Hypothalamus (tissue), 51 donors: ENCODE results near the gene WASF1.
"Not testable (repeated sequence)": the region's sequence is repeated elsewhere in the genome, so short reads cannot be mapped to it uniquely, and the experiment has no call there.

Experiments
- DNase-seq, 51 donors: peaks; one replicate each; lab custom pipeline; 2025; lab: John Stamatoyannopoulos, UW

WASF1 gene

DNA sequence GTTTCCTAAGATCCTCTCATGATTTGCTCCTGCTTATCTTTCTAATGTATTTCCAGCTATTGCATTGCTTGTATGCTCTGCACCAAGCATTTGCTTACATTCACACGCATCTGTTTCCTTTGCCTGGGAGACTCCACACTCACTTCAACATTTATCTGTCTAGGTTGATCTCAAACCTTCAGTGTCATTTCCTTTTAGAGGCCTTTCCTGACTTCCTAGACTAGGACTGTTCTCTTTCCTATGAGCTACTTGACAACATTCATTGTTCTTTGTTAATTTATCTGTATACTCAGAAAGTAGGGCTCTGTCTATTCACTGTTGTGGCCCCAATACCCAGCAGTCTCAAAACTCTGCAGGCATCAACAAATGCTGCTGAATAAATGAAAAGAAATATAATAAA, 84.4 kb downstream of the WASF1 start:
- DNase-seq: no peak

DNA sequence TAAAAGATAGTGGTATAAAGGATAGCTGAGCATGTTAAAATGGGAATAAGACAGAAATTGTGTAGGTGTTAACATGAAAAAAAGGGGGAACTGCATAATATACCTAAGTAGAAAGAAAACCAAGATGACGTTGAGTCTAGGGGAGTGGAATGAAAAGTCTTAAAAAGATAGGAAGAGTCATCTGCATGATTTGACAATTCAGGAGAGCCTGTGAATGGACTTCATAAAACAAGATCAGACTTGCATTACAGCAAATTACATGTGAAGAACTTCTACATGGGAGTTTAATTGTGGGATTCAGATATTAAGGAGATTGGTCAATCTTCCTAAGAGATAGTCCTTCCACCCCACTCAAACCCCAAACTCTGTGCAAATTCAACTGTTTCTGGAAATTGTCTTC, 85.5 kb downstream of the WASF1 start:
- no peak for DNase-seq

DNA sequence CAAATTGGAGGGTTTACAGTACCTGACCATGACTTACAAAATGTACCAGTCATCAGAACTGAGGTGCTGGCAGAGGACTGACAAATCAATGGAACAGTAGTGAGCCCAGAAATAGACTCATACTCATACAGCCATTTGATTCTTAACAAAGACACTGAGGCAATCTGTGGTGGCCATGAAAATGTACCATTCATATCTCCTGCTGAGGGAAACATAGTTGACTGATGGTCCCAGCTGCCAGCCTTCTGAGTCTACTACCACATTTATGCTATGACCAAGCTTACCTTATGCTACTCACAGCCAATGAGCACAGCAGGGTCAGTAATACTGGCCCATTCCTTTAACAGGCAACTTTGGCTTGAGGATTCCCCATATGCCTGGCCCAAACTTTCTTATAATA, 88.6 kb downstream of the WASF1 start:
- no peak for DNase-seq

DNA sequence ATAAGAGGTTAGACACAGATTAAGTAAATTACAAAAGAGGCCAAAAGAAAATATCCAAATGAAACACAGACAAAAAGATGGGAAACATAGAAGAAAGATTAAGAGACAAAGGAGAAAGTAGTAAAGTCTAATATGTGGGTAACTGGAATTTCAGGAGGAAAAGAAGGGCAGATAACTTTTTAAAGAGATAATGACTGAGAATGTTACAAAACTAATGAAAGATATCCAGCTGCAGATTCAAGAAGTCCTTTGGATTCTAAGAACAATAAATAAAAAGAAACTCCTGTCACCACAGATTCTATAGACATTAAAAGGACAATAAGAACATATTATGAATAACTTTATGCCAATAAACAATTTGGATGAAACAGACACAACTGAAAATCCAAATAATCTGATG, 90.1 kb downstream of the WASF1 start:
- no peak for DNase-seq

DNA sequence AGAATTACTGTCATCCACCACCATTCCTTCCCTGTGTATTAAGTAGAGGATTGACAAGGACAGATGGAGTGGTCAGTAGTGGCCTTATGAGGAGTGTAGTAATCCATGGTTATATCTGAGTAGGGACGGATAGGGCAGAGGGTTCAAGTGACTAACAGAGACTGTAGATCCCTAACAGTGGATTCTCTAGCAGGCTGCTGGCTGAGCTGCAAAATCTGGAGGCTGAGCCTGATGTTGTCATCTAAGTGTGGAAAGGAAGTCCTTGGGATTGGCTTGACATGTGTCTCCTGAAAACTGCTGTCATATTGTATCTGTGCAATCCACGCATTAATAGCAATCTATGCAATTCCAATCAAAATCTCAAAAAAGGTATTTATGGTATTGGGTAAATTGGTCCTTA, 94.2 kb downstream of the WASF1 start:
- no peak for DNase-seq

DNA sequence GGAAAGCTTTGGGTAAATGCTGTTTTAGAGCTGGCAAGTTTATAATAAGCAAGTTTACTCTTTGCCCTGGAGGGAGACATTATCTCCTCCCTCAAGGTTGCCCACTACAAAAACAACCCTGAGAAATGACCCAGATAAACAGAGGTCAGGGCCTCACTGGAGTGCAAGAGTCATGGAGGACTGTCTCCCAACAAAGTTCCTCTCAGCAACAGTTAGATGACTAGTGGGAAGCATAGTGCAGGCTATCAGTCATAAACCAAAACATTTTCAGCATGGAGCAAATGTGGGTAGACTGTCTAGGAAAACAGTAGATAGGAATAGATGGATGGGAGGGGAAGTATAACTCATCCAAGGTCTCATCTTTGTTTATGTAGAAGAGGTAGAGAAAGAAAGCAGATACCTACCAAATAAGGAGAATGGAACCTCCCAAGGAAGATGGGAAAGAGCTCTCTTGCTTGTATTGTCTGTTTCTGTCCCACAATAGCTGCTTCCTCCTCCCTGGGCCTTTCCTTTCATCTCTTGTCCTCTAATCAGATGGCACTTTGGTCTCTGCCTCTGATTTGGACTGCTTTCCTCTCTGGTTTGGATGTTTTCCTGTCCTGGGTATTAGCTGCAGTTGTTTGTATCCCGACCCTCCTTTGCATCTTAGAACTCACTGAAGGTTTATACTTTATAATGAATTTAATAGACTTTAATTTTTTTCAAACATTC, 95.4 kb downstream of the WASF1 start:
- DNase-seq: no peak

DNA sequence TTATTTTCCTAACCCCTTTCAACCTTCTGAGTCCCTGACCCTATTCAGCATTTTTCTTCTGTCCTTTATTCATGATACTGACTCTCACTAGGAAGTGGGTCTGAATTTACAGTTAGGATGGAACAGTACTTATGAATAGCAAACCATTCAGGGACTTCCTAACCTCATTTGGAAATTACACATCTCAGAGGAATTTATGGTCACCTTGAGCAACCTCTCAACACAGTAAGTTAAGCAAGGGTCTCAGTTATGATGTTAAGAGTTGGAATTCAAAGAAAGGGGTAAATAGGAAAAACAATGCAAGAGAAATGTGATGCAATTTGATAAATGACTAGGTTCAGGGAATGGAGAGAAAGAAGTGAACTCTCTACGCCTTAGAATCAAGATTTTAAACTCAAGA, 104.1 kb downstream of the WASF1 start:
- no peak for DNase-seq

DNA sequence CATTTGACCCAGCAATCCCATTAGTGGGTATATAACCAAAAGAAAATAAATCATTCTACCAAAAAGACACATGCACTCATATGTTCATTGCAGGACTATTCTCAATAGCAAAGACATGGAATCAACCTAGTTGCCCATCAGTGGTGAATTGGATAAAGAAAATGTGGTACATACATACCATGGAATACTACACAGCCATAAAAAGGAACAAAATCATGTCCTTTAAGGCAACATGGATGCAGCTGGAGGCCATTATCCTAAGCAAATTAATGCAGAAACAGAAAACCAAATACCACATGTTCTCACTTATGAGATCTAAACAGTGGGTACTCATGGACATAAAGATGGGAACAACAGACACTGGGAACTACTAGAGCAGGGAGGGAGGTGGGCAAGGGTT, 106.0 kb downstream of the WASF1 start:
- DNase-seq: not testable (repeated sequence)

DNA sequence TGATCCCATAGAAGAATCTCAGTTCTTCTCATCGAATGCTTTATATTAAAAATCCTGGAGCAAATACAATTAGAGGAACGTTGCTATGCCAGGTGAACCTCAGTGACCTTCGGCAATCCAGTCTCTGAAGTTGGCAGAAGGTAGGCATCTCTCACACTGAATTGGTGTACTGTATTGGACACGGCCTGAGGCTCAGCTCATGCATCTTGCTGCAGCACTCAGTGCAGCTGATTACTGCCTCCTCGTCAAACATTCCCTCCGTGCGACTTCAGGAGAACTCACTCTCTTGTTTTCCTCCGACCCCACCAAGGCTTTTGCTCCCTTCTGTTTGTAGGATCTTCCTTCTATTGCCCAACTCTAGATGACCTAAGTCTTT, 110.9 kb downstream of the WASF1 start:
- DNase-seq: no peak

DNA sequence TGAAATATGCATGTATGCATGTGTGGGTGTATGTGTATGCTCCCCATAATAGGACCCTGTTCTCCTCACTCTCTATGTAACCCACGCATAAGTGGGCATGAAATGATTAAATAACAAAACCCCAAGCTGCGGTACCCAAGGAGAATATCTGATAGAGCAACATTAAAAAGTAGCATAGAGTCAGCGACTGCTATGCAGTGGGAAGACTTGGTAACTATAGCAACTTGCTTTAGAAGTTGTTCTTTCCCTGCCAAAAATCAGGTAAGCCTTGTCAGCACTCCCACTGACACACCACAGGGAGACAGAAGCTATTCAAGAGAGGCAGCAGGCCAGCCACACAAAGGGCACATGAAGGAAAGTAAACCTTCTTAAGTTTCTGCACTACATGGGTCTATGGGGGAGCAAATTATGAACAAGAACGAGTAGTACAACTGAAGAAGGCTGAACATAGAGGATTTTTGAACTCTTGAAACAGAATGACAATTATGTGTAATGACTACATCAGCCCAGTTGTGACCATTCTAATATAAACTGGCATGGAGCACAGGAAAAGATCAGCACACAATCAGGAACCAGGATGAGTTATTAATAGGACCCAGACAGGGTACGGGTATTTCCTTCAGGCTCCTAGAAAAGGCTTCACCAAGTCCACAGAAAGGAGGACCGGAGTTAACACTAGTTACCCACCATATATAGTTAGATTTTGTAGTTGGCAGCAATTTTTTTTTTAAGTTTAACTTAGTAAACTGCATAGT, 111.5 kb downstream of the WASF1 start:
- peak in 4 of 51 donors; percentile 1 to 54 (median 6) for DNase-seq

DNA sequence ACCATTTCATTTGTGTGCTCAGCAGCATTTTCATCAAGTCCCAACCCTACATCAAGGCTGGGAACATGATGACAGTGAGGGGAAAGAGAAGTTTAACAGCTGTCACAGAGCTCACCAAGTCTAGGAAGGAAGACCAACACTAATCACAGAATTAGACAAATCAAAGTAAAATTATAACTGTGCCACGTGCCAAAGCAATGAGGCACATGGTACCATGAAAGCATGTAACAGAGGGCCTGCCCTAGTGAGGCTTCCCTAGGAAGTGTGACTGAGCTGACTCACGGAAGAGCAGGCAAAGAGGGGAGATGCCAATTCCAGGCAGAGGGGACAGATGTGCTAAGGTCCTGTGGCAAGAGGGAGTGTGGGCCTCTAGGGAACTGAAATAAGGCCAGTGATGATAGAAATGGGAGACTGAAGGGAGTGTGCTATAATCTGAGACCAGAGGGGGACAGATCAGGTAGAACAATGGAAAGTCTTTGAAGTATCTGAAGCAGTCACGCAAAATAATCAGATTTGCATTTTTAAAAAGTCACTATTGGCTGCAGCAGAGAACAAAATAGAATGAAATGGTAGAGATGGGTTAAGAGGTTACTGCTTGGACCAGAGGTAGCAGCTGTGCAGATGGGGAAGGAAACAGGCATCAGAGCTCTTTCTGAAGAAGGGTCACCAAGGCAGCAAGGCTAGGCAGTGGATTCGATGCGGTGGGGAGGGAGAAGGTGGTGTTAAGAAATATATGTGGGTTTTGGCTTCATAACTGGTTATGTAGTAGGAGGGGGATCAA, 114.5 kb downstream of the WASF1 start:
- no peak for DNase-seq

DNA sequence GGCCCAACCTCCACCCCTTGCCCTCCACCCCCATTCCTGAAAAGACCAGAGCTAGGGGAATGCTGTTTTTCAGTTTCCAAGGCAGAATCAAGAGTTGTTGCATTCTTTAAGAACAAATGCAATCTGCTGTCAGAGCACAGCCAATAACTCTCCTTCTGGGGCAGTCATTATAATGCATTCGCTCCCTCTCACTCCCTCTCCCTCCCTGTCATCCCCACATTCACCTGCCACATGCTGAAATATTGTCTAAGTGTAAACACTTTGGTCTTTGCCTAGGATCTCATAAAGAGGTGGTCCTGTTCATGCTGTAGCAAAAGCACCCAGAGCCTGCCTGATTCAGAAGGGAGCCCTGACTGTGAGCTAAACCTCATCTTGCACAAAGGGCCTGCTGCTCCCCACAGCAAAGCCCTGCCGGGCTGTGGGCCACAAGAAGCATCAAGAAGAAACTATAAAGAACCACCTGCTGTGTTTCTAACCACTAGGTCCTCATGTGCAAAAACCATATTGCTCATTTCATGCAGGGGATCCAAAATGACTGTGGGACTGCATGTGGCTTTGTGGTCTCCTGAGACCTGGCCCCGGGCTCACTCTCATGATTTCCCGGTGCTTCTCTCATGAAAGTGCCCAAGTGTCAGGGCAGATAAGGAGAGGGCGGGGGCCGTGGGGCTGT, 115.7 kb downstream of the WASF1 start:
- DNase-seq: no peak

DNA sequence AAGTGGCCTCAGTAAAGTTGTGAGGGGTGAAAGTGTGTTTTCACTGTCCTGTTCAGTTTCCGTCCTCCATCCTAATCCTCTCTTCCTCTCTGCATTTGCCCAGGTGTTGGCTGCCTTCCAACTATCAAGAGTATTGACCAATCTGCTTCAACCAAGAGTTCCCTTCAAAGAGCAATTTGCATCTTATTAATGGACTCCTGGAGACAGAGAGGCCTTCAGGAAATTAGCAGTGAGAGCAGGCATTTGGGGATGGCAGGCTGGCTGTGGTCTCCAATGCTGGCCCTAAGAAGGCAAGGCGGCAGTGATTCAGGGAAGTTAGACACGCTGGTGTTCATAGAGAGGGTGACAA, 124.1 kb downstream of the WASF1 start:
- no peak for DNase-seq

DNA sequence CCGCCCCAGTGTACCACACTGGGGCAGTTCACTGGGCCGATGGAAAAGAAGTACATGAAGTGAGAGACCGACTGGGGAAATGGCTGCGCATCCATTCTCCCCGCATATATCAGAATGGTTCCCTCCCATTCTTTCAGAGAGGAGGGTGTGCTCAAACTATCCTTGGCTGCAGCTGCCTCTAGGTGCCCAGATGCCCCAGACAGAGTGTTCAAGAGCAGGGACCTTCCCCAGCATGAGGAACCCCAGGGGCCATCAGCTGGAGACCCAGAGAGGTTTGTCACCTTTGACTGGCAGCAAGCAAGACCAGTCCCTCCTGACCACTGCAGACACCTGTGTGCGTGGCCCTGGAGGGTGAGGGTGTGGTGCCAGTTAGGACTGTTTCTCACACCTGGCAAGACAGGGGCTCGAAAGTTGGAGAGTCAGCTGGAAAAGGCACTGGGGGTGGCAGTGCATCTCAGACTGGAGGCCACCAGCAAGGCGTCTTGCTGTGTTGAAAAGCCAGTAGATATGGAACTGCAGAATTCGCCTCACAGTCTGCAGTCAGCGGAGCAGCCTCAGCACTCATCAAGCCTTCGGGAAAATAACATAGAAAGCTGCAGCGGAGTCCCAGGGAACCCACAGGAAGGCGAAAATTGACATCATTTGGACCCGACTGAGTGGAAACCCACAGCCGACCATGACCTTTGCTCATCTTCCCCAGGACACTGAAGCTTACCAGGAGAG, 124.6 kb downstream of the WASF1 start:
- no peak for DNase-seq

DNA sequence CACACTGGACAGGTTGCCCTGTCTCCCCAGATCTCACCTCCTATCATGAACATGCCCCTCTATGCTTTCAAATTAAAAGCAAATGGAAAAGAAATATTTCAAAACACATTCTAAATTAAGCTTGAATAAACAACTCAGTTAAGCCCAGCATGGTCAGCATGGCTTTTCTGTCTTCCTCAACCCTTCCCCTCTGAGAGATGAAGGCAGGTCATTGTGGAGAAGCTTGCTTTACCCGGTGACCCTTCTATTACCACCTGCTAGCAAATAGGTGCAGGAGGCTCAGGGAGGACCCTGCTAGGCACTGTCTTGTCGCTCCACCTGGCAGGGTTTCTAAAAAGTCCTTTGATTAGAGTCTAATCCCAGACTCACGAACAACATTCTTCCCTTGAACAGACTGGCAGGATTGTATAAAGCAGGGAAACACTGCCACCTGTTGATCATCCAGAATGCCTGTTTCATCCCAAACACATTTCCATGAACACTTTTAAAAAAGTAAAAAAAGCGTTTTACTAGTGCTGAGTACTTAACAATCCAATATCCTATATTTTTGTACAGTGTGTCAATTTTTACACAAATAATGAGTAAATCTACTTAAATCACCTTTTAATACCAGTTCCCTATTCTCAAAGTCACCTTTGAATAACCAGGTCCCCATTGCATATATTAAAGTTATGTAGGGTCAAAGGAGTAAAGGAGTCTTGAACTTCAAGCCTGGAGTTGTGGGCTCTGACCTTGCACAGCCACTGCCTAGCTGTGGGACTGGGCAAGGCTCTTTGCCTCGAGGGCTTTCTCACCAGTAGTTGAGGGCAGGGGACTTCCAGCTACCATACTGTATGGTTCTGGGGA, 125.9 kb downstream of the WASF1 start:
- peak in 15 of 51 donors; percentile 4 to 55 (median 18) for DNase-seq

DNA sequence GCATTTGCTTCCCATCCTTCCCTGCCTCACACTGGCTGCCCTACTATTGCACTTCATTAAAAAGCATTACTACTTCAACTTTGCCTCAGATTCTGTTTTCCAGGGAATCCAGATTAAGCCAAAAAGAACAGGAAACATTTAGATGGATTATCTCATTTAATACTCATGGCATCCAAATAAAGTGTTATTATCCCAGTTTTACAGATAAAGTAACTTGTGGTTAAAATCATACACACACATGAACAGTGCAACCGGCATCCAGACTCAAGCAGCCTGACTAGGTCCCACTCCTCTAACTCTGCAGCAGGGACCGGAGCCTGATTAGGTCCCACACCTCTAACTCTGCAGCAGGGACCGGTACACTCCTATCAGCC, 129.0 kb downstream of the WASF1 start:
- no peak for DNase-seq
